HCT116 (cell line): ENCODE data around the gene ELAVL2. TPM values are rescaled to one million over a fixed set of nuclear protein-coding genes. Genes with fewer than 3 reads are reported as not detected.

Source experiments
- ATAC-seq: fragments of 200-7000 bp; cut with Tn5 transposase; 2 replicates; pipeline ENCODE4 v1.9.1; 2020; ENCODE audit warnings: mild to moderate bottlenecking, moderate library complexity
- BruUV-seq: library from RNA; stranded (reverse); fragments of 400-500 nt; replicated peaks from 2 replicates; lab custom pipeline; 2021; lab: Mats Ljungman, UMichigan
- CTCF ChIA-PET: fragments of 300-600 bp; sonication (Branson Sonifier 250); formaldehyde crosslinking; loops from one replicate; lab custom pipeline; 2021; ENCODE audit warnings: antibody characterized with exemption; lab: Charles Lee
- POLR2A ChIA-PET: fragments of 300-600, 350-600 bp; sonication (Branson Sonifier 250); formaldehyde crosslinking; loops from one replicate; lab custom pipeline; 2021; ENCODE audit warnings: antibody characterized with exemption; lab: Charles Lee
- RAD21 ChIA-PET, 2 experiments: fragments of 300-600 bp; sonication (Branson Sonifier 250); formaldehyde crosslinking; loops; one replicate each; lab custom pipeline; 2023; ENCODE audit warnings: low total read pairs in 2 of 2; ENCODE audit not compliant: uncharacterized antibody in 2 of 2, unreplicated experiment in 2 of 2, low non-redundant PET in 1 of 2; lab: Charles Lee
- DNase-seq: peaks from one replicate; pipeline ENCODE4 v3.0.0-alpha.2; 2010; ENCODE audit warnings: low read depth, low spot score
- H2AFZ ChIP-seq: fragments of 200-600 bp; shearing (Covaris generic), sonication (generic); 2 replicates; pipeline ENCODE4 v1.6.1; 2017; ENCODE audit warnings: low read depth, mixed run types, mixed read lengths, antibody characterized with exemption, low read length; ENCODE audit not compliant: poor library complexity, severe bottlenecking
- H3K27ac ChIP-seq: 2 replicates; pipeline ENCODE4 v1.5.1; 2012; ENCODE audit warnings: low read depth, low read length
- H3K27me3 ChIP-seq: fragments of 200-600 bp; sonication (generic); 2 replicates; pipeline ENCODE4 v1.6.1; 2016; ENCODE audit warnings: mixed run types, low read length, mixed read lengths; ENCODE audit not compliant: insufficient read depth
- H3K36me3 ChIP-seq, 2 experiments: fragments of 200-500 bp in 1 of 2; fragments of 200-600 bp in 1 of 2; sonication (Bioruptor generic) in 1 of 2; sonication (generic) in 1 of 2; 2 replicates each; pipeline versions ENCODE4 v1.5.1 to v1.6.1; 2014 to 2016; ENCODE audit warnings: low read length in 2 of 2, inconsistent platforms in 1 of 2, mixed read lengths in 1 of 2, mixed run types in 1 of 2; ENCODE audit not compliant: insufficient read depth in 2 of 2, control insufficient read depth in 1 of 2
- H3K4me1 ChIP-seq, 2 experiments: fragments of 200-600 bp in 1 of 2; sonication (generic) in 1 of 2; 2 replicates each; pipeline versions ENCODE4 v1.5.1 to v1.6.1; 2012 to 2017; ENCODE audit warnings: low read length in 2 of 2, inconsistent platforms in 1 of 2, mild to moderate bottlenecking in 1 of 2, mixed read lengths in 1 of 2, mixed run types in 1 of 2, moderate library complexity in 1 of 2; ENCODE audit not compliant: insufficient read depth in 2 of 2, control insufficient read depth in 1 of 2
- H3K4me2 ChIP-seq: fragments of 200-600 bp; sonication (generic); 2 replicates; pipeline ENCODE4 v1.6.1; 2017; ENCODE audit warnings: mixed run types, low read length, mixed read lengths
- H3K4me3 ChIP-seq, 2 experiments: fragments of 200-600 bp in 1 of 2; sonication (generic) in 1 of 2; replicated peaks in 1 of 2; 2 replicates each; pipeline ENCODE4 v1.5.1; 2011 to 2016; ENCODE audit warnings: low read length in 2 of 2, control low read depth in 1 of 2, low read depth in 1 of 2, mild to moderate bottlenecking in 1 of 2, mixed read lengths in 1 of 2, mixed run types in 1 of 2
- H3K79me2 ChIP-seq: fragments of 200-600 bp; sonication (generic); 2 replicates; pipeline ENCODE4 v1.6.1; 2017; ENCODE audit warnings: mild to moderate bottlenecking, mixed run types, low read length, moderate library complexity, mixed read lengths; ENCODE audit not compliant: insufficient read depth
- H3K9ac ChIP-seq: fragments of 200-600 bp; sonication (generic); 2 replicates; pipeline ENCODE4 v1.6.1; 2016; ENCODE audit warnings: low read length, mixed read lengths
- H3K9me2 ChIP-seq: fragments of 200-600 bp; sonication (generic), shearing (Covaris generic); 2 replicates; pipeline ENCODE4 v1.6.1; 2017; ENCODE audit warnings: mixed run types, mild to moderate bottlenecking, moderate library complexity; ENCODE audit not compliant: insufficient read depth
- H3K9me3 ChIP-seq, 2 experiments: fragments of 200-500 bp in 1 of 2; fragments of 200-600 bp in 1 of 2; sonication (Bioruptor generic) in 1 of 2; sonication (generic) in 1 of 2; 2 replicates each; pipeline ENCODE4 v1.6.1; 2014 to 2017; ENCODE audit warnings: low read length in 2 of 2, mixed read lengths in 2 of 2, inconsistent platforms in 1 of 2, low read depth in 1 of 2, mild to moderate bottlenecking in 1 of 2, mixed run types in 1 of 2, moderate library complexity in 1 of 2; ENCODE audit not compliant: control insufficient read depth in 1 of 2, insufficient read depth in 1 of 2
- H4K20me1 ChIP-seq: fragments of 200-600 bp; sonication (generic), shearing (Covaris generic); 2 replicates; pipeline ENCODE4 v1.6.1; 2017; ENCODE audit warnings: mixed run types, mild to moderate bottlenecking, moderate library complexity; ENCODE audit not compliant: insufficient read depth
- ATF3 ChIP-seq: IDR thresholded peaks from 2 replicates; pipeline ENCODE4 v1.6.1; 2012
- CEBPB ChIP-seq: IDR thresholded peaks from 2 replicates; pipeline ENCODE4 v1.6.1; 2012; ENCODE audit warnings: low read depth
- CTCF ChIP-seq, 3 experiments: fragments of 200-600 bp in 1 of 3; sonication (generic) in 1 of 3; IDR thresholded peaks in 2 of 3; conservative IDR thresholded peaks in 1 of 3; 2 replicates each; pipeline ENCODE4 v1.5.1; 2012 to 2017; ENCODE audit warnings: low read depth in 2 of 3, low read length in 2 of 3, antibody characterized with exemption in 1 of 3, borderline replicate concordance in 1 of 3, control low read depth in 1 of 3, mild to moderate bottlenecking in 1 of 3, mixed read lengths in 1 of 3, mixed run types in 1 of 3, moderate library complexity in 1 of 3; ENCODE audit not compliant: insufficient read depth in 1 of 3
- EGR1 ChIP-seq: IDR thresholded peaks from 2 replicates; pipeline ENCODE4 v1.6.1; 2012; ENCODE audit warnings: low read depth
- ELF1 ChIP-seq: IDR thresholded peaks from 2 replicates; pipeline ENCODE4 v1.6.1; 2012; ENCODE audit warnings: low read depth, borderline replicate concordance
- EZH2 ChIP-seq: fragments of 200-600 bp; sonication (generic); IDR thresholded peaks from 2 replicates; pipeline ENCODE4 v1.6.1; 2017; ENCODE audit warnings: antibody characterized with exemption, mixed run types
- EZH2phosphoT487 ChIP-seq: fragments of 200-600 bp; IDR thresholded peaks from 2 replicates; pipeline ENCODE4 v1.6.1; 2018; ENCODE audit warnings: antibody characterized with exemption, borderline replicate concordance
- FOSL1 ChIP-seq: IDR thresholded peaks from 2 replicates; pipeline ENCODE4 v1.6.1; 2012; ENCODE audit warnings: low read depth
- JUND ChIP-seq: IDR thresholded peaks from 2 replicates; pipeline ENCODE4 v1.6.1; 2012
- POLR2A ChIP-seq: IDR thresholded peaks from 2 replicates; pipeline ENCODE4 v1.7.0; 2011; ENCODE audit warnings: borderline replicate concordance; ENCODE audit not compliant: insufficient read depth, insufficient read length; ENCODE audit errors: extremely low read depth
- RAD21 ChIP-seq: IDR thresholded peaks from 2 replicates; pipeline ENCODE4 v1.6.1; 2012; ENCODE audit warnings: low read depth, mild to moderate bottlenecking
- REST ChIP-seq: IDR thresholded peaks from 2 replicates; pipeline ENCODE4 v1.6.1; 2012; ENCODE audit warnings: low read depth
- SIN3A ChIP-seq: IDR thresholded peaks from 2 replicates; pipeline ENCODE4 v1.6.1; 2012; ENCODE audit warnings: low read depth
- SP1 ChIP-seq: IDR thresholded peaks from 2 replicates; pipeline ENCODE4 v1.6.1; 2012; ENCODE audit warnings: low read depth
- SRF ChIP-seq: IDR thresholded peaks from 2 replicates; pipeline ENCODE4 v1.6.1; 2012; ENCODE audit warnings: low read depth
- TCF7L2 ChIP-seq: IDR thresholded peaks from 2 replicates; pipeline ENCODE4 v1.7.0; 2011; ENCODE audit warnings: borderline replicate concordance, inconsistent platforms; ENCODE audit not compliant: insufficient read depth, insufficient read length; ENCODE audit errors: extremely low read depth
- YY1 ChIP-seq: IDR thresholded peaks from 2 replicates; pipeline ENCODE4 v1.6.1; 2011; ENCODE audit warnings: low read length, low read depth, moderate library complexity, mild to moderate bottlenecking; ENCODE audit not compliant: insufficient replicate concordance; ENCODE audit errors: extremely low read depth
- ZFX ChIP-seq: fragments of 450-650 bp; IDR thresholded peaks from 2 replicates; pipeline ENCODE4 v1.6.1; 2017
- ZNF274 ChIP-seq: fragments of 200-500 bp; sonication (Bioruptor generic); IDR thresholded peaks from 2 replicates; pipeline ENCODE4 v1.6.1; 2014; ENCODE audit warnings: mild to moderate bottlenecking, low read depth, low read length, inconsistent platforms
- intact Hi-C: fragments of 100-400 bp; cut with micrococcal nuclease; formaldehyde crosslinking; loops from 2 replicates; pipeline ENCODE4 v1.10.0; 2022
- total RNA-seq: library from RNA; stranded (reverse); gene quantifications from one replicate; pipeline ENCODE4 v1.2.1, GENCODE V29; 2021; ENCODE audit not compliant: unreplicated experiment

Gene ELAVL2
- total RNA-seq, 1 experiment from 2014 or later, result not detected

GRCh38 chr9:23644896-23645295 is 181.1 kb downstream of the ELAVL2 start:
- H3K4me3 ChIP-seq, result no peak overlapping the region
- H3K4me1 ChIP-seq, result no peaks in the 10 kb centered on the region
- ATAC-seq (no peak), DNase-seq (no peak)
- H3K4me2 ChIP-seq, result no peak overlapping the region
- no peak overlapping the region for H3K27ac ChIP-seq
- intact Hi-C loops, result no loop called here
- H3K36me3 ChIP-seq, result no peaks in the 10 kb centered on the region
- H2AFZ ChIP-seq, result no peak overlapping the region
- no peaks in the 10 kb centered on the region for H3K27me3 ChIP-seq
- no TSS peak for BruUV-seq
- H4K20me1 ChIP-seq, result no peaks in the 10 kb centered on the region
- no peak for TF ChIP-seq REST
- TF ChIP-seq ELF1, result no peak
- TF ChIP-seq JUND, result no peak
- TF ChIP-seq SIN3A, result no peak
- TF ChIP-seq ATF3, result no peak
- no peak for TF ChIP-seq CEBPB
- TF ChIP-seq FOSL1, result no peak
- no peak for TF ChIP-seq POLR2A
- no peak for TF ChIP-seq ZFX
- TF ChIP-seq EZH2phosphoT487, result no peak
- no peak for TF ChIP-seq SRF
- TF ChIP-seq TCF7L2, result no peak
- no peak for TF ChIP-seq RAD21
- TF ChIP-seq ZNF274, result no peak
- TF ChIP-seq SP1, result no peak
- TF ChIP-seq CTCF (IDR thresholded peaks at IDR 0.05 in 2 of 3, conservative IDR thresholded peaks at IDR 0.05 in 1 of 3; ENCODE audit: borderline replicate concordance in 1 of 3, insufficient read depth in 1 of 3, low read depth in 2 of 3, low read length in 2 of 3), result no peak
- TF ChIP-seq YY1, result no peak
- no peak for TF ChIP-seq EGR1
- TF ChIP-seq EZH2, result no peak
- ChIA-PET CTCF (no interaction called here), POLR2A (no interaction called here), RAD21 (no interaction called here)
- no peaks in the 10 kb centered on the region for H3K9me2 ChIP-seq
- peaks cover 3 to 22% of the 10 kb centered on the region in 2 experiments; a peak in 2 of 4 replicates for H3K9me3 ChIP-seq
- no peaks in the 10 kb centered on the region for H3K79me2 ChIP-seq
- no peak overlapping the region for H3K9ac ChIP-seq
